HG03196 (cell line): Measurements from ENCODE around the gene CDC23.
"Not testable (repeated sequence)": the region's sequence is repeated elsewhere in the genome, so short reads cannot be mapped to it uniquely, and the experiment has no call there.

Experiments used
- ATAC-seq: cut with Tn5 transposase; IDR thresholded peaks from one replicate; pipeline ENCODE4 v1.9.1; 2021; ENCODE audit not compliant: unreplicated experiment

Gene CDC23, protein sequence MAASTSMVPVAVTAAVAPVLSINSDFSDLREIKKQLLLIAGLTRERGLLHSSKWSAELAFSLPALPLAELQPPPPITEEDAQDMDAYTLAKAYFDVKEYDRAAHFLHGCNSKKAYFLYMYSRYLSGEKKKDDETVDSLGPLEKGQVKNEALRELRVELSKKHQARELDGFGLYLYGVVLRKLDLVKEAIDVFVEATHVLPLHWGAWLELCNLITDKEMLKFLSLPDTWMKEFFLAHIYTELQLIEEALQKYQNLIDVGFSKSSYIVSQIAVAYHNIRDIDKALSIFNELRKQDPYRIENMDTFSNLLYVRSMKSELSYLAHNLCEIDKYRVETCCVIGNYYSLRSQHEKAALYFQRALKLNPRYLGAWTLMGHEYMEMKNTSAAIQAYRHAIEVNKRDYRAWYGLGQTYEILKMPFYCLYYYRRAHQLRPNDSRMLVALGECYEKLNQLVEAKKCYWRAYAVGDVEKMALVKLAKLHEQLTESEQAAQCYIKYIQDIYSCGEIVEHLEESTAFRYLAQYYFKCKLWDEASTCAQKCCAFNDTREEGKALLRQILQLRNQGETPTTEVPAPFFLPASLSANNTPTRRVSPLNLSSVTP

DNA sequence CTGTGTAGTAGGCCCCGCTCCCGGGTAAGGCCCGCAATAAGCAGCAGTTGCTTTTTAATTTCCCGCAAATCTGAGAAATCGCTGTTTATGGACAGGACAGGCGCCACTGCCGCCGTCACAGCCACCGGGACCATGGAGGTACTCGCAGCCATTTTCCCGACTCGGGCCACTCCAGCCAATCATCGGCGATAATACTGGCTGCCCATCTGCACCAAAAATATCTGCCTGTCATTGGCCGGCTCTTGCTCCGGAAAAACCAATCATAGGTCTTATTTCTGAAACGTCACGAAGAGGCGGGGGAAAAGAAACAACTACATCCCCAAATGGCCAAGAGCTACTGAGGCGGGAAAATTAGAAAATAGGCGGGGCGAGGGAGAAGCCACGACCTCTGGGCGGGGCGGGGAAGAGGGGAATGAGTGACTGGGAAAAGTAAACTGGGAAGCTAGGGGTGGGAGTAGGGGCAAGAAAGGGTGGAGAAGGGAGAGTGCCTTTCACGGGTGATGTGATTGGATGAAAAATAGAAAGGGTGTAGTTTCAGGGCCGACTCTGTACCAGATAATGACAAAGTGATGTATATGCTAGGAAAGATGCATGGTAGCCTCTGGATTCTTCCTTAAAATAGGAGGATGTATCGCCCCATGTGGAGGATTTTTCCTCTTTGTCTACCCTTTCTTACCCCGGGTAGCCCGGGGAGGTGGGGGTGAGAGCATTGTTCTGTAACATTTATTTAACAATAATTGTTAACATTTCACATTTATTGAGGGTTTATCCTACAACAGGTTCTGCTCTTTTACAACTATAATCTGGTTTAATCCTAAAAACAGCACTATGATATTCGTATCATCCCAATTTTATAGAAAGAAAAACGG lies at the start of gene CDC23:
TSS of gene CDC23 (minus strand) at position 163 of the 869 bp plus-strand sequence. CDS start at position 152, 11 bp downstream.
- ATAC-seq: peak; percentile 95

DNA sequence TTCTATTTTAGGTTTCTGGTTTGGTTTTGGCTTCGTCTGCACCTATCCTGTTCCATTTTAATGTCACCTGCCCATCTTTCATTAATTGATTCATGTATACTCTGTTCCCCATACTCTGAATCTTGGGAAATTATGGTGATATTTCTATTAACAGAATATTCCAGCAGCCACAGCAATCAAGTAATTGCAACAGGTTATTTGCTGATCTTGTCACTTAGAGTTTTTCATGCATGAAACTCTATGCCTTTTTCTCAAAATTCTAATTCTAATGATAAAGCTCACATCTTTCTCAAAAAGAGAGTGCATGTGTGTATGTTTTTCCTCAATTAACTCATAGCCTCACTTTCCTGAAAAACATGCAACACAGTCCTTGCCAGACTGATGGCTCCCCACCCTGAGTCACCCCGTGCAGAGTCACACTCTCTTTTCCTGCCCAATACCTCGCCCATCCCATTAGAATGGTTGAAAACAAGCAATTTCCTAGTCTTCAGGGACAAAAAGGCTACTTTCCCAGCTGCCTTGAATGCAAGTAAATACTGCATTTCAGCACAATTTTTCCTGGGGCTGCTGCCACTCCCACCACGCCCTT lies 45.7 kb upstream of the CDC23 start:
- no peak for ATAC-seq

DNA sequence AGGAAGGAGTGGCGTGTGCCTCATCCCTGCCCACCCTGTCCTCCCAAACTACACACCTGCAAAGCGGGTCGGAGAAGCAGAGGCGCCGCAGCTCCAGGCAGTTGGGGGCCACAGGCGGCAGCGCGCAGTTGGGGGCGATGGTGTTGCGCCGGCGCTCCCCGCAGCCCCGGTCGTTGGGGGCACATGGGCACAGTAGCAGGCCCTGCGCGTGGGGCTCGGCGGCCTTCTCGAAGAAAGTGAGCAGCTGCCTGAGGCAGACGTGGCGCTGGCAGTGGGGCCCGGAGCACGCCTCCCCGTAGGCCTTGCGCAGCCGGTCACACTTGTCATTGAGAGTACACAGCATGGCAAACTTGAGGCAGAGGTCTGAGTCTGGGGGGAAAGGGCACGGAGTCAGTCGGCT lies 44.5 kb upstream of the CDC23 start:
- no peak for ATAC-seq

DNA sequence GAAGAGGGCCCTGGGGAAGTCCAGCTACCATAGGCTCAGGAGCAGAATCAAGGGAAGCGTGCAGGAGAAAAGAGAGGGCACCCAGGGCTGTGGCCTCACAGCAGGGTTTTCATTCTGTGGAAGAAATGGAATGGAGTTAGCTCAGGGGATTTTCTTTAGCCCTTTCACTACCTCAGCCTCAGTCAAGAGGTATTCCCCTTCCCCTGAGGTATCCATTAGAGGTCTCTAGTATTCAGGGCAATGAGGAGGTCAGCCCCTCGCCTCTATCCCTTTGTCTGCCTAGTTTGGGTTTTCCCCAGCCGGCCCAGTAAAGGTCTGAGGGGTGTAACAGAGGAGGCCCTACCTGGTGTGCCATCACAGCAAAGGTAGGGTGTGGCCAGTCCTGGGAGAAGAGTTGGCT lies 39.8 kb upstream of the CDC23 start:
- no peak for ATAC-seq

DNA sequence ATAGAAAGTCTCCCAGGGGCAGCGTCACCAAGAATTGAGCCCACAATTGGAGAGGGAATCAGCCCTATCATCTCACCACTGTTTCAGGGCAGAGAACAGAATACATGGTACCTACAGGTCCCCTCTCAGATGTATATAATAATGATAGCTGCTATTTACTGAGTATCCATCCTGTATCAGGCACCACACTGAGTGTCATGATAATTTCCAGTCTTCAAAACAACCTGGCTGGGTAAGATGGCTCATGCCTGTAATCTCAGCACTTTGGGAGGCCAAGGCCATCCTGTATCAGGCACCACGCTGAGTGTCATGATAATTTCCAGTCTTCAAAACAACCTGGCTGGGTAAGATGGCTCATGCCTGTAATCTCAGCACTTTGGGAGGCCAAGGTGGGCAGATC lies 34.7 kb upstream of the CDC23 start:
- ATAC-seq: not testable (repeated sequence)

DNA sequence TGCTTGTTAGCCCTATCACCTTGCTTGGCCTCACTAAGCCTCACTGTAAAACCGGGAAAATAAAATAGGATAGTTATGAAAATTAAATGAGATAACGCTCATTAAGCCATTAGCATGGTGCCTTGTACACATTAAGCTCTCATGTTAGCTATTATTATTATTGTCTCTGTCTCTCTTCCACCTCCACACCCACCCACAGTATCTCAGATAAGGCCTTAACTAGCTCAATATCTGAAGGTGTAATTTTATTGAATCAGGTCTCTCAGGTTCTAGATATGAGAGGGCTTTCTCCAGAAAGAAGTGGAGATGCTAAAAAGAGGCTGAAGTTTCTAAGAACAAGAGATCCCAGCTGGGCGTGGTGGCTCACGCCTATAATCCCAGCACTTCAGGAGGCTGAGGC lies 33.7 kb upstream of the CDC23 start:
- no peak for ATAC-seq

DNA sequence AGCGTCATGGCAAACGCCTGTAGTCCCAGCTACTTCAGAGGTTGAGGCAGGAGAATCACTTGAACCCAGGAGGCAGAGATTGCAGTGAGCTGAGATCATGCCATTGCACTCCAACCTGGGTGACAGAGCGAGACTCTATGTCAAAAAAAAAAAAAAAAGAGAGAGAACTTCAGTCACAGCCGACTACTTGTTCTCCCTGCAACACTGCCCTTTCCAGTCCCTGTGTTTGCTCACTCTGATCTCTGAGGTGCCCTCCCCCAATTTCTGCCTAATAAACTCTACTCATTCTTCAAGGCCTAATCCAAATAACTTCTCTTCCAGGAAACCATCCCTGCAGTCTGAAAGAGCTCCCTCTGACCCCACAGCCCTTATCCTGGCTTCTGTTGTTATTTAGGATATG lies 33.2 kb upstream of the CDC23 start:
- ATAC-seq: no peak

DNA sequence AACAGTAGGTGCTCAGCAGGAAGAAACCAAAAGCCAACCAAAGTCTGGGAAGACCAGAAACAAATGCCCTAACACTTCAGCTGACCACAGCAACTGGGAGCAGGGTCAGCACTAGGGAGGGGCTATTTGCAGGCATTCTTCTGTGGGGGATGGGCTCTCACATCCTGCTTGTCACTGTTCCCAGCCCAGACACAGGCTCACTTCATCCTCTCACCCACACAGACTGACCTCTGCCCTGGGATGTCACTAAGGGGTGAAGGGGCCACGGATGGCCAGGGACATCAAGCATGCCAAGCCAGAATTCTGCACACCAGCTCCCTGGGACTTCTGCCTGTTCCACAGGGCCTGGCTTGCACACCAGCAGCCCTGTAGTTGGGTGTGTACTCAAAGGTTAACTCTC lies 32.6 kb upstream of the CDC23 start:
- no peak for ATAC-seq

DNA sequence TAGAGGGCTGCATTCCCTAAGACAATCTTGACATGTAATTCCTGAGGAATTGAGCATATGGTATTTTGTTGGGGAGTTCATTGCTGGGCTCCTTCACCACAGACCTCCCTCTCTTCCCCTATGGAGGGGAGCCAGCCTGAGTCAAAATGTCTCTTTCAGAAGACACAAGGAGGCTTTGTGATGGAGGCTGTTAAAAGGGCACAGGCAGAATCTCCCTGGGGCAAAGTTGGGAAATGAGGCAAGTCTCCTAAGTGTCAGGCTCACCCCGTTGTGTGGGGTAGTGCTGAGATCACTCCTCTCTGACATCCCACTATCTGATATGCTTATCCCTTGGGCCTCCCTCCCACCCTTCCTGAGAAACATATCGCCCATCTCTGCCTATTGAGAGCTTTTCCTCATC lies 30.7 kb upstream of the CDC23 start:
- ATAC-seq: no peak

DNA sequence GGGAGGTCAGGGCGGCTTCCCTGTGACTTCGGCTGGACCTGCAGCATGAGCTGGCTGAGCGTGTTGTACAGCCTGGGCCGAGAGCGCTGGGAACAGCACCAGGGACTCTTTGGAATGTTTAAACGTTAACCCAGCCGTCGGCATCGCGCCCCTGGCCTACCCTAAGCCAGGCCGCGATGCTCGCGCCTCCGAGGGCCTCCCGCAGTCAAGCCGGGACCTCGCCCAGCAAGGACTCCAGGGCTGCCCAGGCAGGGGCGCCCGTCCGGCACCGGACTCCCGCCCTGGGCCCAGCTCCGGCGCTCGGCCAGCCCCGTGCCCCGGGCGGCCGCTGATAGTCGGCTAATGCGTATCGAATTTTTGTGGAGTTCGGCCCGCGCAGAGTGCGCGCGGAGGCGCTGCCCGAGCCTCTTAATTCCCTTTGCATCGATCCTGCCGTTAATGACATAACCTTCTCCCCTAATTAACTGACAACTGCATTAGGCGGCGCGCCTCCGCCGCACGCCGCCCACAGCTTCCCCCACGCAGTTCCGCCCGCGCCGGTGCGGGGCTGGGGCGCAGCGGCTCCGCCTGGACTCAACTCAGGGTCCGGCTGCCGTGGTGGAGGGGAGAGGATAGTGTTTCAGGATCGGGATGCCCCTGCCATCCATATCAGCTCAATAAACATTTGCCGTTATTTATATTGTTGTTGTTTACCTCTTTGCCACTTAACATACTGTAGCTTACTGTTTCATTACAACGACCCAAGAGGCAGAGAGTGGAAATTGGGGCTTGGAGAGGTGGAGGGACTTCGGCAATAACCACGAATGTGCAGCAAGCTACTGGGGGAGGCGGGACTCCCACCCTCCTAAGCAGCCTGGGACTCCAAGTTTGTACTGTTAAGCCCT lies 28.8 kb upstream of the CDC23 start:
- no peak for ATAC-seq

DNA sequence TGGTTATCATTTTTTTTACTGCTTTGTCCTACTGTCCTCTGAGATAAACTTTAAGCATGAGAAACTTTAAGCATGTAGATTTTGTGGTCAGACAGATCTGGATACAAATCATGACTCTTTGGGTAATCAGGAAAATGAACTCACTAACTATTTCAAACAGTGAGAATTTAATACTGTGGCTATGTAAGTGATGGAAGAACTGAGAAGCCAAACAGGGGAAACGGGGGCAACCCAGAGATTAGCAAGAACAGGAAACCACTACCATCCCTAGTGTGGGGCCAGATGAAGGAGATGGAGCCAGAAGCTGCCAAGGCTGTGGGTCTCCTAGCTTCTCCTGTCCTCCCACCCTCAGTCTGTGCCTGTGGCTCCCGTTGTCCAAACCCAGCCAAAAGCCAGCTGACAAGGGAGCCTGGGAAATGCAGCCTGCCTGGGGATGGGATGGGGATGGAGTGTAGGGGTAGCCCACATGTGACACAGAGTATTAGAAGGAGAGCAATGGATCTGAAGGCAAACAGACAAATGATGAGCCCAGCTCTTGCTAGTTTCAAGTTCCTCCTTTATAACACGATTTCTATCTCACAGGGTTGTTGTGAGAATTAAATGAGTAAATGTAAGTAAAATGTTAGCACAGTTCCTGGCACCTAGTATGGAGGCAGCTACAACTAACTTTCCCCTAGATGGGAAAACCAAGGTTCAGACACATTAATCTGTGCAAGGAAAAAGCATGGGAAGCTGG lies 27.7 kb upstream of the CDC23 start:
- no peak for ATAC-seq

DNA sequence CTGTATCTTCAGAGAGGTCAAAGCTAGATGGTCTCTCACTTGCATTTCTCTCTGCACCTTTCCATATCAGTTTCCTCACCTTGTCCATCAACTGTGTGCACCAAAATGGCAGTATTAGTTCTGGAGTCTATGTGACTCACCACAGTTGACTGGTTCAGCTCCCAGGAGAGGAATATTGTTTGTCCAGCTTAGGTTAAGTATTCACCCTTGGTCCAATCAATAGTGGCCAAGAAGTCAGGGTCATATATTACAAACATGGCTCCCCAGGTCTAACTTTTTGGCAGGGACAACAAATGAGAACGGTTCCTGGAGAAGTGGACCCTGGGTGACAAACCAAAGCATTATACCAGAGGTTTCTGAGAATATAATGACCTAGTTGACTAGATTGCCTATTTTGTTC lies 24.9 kb upstream of the CDC23 start:
- ATAC-seq: no peak

DNA sequence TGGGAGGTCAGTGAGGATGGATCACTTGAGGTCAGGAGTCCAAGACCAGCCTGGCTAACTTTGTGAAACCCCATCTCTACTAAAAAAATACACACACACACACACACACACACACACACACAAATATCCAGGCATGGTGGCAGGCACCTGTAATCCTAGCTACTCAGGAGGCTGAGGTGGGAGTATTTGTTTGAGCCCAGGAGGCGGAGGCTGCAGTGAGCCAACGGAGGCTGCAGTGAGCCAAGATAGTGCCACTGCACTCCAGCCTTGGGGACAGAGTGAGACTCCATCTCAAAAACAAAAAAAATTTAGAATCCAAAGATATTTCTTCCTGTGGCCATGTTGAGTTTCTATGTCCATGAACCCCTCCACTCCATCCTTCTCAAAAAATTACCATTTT lies 21.5 kb upstream of the CDC23 start:
- no peak for ATAC-seq

DNA sequence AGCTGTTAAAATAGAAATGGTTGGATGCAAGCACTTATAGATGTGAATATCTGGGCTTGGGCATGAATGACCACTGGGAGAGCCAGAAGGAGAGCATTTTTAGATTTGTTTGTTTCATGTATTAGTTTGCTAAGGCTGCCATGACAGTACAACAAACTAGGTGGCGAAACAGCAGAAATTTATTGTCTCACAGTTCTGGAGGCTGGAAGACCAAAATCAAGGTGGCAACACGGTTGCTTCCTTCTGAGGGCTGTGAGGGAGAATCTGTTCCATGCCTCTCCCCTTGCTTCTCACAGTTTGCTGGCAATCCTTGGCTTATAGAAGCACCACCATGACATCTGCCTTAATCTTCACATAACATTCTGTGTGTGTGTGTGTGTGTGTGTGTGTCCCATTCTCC lies 20.2 kb upstream of the CDC23 start:
- ATAC-seq: no peak

DNA sequence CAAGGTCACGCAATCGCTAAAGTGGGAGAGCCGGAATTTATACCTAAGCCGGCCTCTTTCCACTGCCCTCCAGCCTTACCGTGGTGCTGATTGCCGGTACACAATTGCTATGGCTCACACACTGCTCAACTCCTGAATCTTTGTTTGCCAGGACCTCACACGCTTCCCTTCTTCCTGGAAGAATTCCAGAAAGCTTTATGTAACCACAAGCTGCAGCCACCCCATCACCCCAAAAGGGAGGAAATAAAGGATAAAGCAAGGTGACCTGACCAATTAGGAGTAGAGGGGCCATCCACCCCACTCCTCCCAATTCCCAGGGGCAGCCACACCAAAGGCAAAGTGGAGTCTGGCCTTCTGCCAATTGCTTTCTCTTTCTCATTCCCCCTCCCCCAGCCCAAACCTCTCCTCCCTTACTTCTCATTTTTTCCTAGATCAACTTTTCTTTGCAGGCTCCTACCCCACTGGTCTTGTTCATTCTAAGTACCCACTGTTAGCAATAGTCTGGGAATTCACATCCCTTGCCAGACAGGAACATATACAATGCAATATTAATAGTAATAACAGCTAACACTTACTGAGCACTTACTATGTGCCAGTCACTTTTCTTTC lies 18.0 kb upstream of the CDC23 start:
- ATAC-seq: no peak

DNA sequence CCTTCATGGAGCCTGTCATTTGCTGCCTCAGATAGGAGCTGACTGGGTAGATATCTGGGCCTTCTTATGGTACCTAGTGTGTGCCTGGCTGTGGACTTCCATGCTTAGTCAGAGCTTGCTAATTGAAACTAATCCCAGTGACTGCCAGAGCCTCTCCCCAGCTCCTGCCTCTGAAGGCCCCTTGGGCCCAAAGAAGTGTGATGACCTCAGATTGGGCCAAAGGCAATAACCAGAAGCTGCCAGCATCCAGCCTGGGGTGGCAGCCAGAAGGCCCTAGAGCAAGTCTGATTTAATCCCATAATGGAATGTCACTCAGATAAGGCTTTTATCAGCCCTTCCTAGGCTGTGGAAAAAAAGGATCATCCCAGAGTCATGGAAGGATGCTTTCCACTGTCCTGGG lies 17.1 kb upstream of the CDC23 start:
- no peak for ATAC-seq

DNA sequence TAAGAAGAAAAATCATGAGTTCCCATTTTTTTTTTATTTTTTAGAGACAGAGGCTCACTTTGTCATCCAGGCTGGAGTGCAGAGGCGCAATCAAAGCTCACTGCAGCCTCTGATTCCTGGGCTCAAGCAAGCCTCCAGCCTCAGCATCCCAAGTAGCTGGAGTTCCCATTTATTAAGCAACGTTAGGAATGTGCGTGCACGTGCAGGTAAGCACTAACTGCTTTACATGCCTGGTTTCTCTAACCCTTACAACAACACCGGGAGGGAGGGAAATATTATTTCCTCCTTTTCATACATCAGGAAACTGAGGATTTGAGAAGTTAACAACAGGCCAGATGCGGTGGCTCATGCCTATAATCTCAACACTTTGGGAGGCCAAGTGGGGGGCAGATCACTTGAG lies 16.3 kb upstream of the CDC23 start:
- no peak for ATAC-seq

DNA sequence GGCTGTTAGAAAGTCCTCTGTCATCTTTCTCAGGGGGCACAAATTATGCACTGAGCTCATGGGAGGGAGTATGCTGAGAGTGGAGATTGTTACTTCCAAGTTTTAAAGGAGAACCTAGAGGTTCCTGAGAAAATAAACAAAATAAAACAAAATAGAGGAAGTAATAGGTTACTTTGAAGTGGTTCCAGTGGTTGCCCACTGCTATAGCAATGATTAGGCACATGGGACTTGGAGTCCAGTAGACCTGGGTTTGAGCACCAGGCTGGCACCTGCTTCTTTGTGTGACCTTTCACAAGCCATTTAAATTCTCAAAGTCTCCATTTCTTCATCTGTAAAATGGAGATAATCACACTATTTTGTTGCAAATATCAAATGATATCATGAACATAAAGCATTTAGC lies 13.8 kb upstream of the CDC23 start:
- ATAC-seq: no peak

DNA sequence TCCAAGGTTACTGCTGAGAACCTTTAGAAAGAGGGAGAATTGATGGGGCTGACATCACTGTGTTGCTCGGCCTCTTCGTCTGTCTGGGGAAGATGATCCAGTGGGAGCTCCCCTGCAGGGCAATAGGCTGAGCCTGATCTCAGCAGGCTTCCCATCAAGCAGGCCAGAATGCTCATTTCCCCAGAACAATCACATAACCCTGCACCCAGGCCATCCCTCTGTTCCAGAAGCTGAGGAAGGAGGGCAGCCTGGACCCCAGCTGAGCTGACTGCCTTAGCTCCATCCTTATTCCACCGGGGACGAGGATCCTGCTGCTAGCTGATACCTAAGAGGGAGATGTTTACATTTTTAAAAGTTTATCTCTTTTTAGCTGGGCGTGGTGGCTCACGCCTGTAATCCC lies 11.6 kb upstream of the CDC23 start:
- ATAC-seq: no peak
